Skeletal muscle satellite cell (primary cell): Measurements from ENCODE around the gene SNTA1. TPM values are rescaled to one million over a fixed set of nuclear protein-coding genes. Genes with fewer than 3 reads are reported as not detected.
"Not testable (repeated sequence)": the region's sequence is repeated elsewhere in the genome, so short reads cannot be mapped to it uniquely, and the experiment has no call there.

Experiments used
- H3K27me3 ChIP-seq: 2 replicates; pipeline ENCODE4 v1.7.0; 2013; ENCODE audit warnings: low read length; ENCODE audit not compliant: control insufficient read depth, insufficient read depth
- H3K36me3 ChIP-seq: 2 replicates; pipeline ENCODE4 v1.7.0; 2013; ENCODE audit warnings: mild to moderate bottlenecking, control low read depth, low read length; ENCODE audit not compliant: insufficient read depth
- H3K4me1 ChIP-seq: 2 replicates; pipeline ENCODE4 v1.7.0; 2013; ENCODE audit warnings: low read length; ENCODE audit not compliant: control insufficient read depth, insufficient read depth
- H3K4me2 ChIP-seq: 2 replicates; pipeline ENCODE4 v1.7.0; 2013; ENCODE audit warnings: mild to moderate bottlenecking, low read length
- H3K4me3 ChIP-seq: 2 replicates; pipeline ENCODE4 v1.7.0; 2013; ENCODE audit warnings: low read length
- H3K9ac ChIP-seq: 2 replicates; pipeline ENCODE4 v1.7.0; 2013; ENCODE audit warnings: mild to moderate bottlenecking, low read depth, low read length, moderate library complexity
- H3K9me3 ChIP-seq: replicated peaks from 2 replicates; pipeline ENCODE4 v1.7.0; 2013; ENCODE audit warnings: mild to moderate bottlenecking, control low read depth, low read length
- total RNA-seq: library from RNA; depleted of rRNA; stranded (reverse); fragments of >200 nt; gene quantifications from 2 replicates; pipeline ENCODE4 v1.2.3, GENCODE V29; 2012; rRNA removed

SNTA1 gene
- 8.1 and 13.1 TPM in 2 replicates for total RNA-seq

DNA sequence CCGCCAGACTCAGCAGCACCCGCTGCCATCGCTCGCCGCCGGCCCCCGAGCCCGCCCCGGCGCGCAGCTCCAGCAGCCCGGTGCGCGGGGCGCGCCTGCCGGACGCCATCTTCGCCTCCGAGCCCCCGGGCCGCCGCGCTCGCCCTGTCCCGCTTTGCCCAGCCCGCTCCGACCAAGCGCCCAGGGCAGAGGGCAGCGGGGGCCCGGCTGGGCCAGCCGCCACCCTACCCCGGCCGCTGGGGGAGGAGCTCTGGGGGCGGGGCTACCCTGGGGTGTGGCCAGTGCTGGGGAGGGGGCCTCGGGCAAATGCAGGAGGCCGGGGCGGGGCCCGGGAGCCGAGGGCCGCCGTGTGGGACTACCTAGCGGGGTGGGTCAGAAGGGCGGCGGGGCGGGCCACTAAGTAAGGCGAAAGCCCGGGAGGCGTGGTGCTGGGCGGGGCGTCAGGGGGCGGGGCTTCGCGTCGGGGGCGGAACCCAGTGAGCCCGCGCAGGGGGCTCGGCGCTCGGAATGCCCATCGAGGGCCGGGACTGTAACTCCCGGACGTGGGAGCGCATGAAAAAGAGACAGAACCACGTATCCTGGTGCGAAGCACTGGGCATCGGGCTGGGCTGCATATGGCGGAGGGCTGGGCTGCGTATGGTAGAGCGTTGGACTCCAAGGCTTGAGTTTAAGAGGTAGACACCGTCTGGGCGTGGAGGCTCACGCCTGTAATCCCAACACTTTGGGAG is at the start of gene SNTA1:
TSS of gene SNTA1 (minus strand) at position 252 of the 728 bp plus-strand sequence. CDS start at position 109, 143 bp downstream.
- H3K9me3 ChIP-seq, result no peaks in the 10 kb centered on the region
- peaks cover 6% of the 10 kb centered on the region for H3K27me3 ChIP-seq
- peaks cover 9% of the 10 kb centered on the region for H3K4me1 ChIP-seq
- H3K36me3 ChIP-seq, result no peaks in the 10 kb centered on the region
- H3K4me3 ChIP-seq, result peak within 1 kb of the TSS; percentile 93
- peak within 1 kb of the TSS; percentile 78 for H3K9ac ChIP-seq
- H3K4me2 ChIP-seq, result peak within 1 kb of the TSS; percentile 100

DNA sequence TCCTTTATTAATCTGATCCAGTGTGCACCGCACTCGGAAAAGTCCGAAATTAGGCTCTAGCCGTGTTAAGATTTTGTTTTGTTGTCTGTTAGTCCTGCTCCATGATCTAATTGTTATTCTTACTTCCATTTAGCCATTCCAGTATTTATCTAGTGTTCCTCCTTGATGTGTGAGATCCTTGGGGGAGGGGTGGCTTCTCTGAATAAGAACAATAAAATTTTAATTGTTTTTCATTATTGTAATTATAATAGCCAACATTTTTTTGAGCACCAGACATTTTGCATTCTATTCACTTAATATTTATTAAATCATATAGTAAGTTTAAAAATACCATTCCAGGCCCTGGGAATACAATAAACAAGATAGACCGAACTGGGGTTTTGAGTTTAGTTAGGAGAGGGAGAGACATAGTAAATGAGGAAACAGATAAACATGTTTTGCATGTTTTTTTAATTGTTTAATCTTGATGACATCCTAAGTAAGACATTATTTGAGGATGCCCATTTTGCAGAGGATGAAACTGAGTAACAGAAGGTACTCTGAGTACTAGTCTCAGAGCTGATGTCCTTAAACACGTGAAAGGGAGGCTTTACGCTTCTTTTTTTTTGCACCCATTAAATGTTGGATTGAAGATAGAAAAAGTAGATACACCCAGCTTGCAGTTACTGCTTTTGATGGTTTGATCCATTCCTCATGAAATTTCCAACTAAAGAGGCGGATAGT is 47.5 kb upstream of the SNTA1 start:
- Histone ChIP-seq H3K36me3 (no peaks in the 10 kb centered on the region), H3K4me2 (peak overlapping the region; percentile 93), H3K9ac (peak overlapping the region; percentile 91), H3K9me3 (no peaks in the 10 kb centered on the region), H3K4me1 (peaks cover 5% of the 10 kb centered on the region), H3K4me3 (peak overlapping the region; percentile 99), H3K27me3 (no peaks in the 10 kb centered on the region)

DNA sequence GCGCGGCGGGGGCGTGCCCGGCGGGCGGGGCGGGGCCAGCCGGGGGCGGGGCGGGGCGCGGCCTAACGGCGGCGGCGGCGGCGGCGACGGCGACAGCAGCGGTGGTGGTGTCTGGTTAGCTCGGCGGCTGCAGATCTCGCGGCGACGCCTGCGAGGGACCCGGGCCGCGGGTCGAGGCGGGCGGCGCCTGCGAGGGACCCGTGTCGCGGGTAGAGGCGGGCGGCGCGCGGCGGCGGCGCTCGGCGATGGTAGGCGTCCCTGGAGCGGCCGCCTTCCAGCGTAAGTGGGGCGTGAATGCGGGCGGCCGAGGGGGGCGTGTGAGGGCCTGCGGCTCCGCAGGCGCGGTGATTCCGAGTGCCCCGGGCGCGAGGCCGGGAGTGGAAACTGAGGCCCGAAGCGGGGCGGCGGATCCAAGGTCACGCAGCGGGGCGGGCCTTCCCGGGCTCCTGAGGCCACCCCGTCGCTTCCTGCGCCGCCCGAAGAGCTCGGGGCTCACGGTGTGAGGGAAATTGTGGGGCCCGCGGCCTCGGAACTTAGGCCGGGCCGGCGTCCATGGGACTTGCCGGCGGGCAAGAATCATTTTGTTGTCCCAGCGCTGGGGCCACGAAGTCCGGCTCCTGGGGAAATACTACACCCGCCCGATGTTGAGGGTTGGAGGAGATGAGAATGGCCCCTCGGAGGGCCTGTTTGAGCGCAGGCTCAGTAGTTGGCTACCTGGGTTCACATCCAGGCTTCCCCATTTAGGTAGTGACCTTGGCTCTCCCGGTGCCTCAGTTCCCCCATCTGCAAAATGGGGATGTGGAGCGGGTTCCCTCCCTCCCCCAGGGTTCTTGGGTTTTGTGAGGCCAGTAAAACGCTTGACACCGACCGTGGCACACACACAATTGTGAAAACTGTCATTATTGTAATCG is 46.7 kb upstream of the SNTA1 start, which contains the start of gene CBFA2T2:
TSS of gene CBFA2T2 (plus strand) at position 74 of the 911 bp plus-strand sequence. CDS start at position 246, 172 bp downstream.
- Histone ChIP-seq H3K9me3 (no peaks in the 10 kb centered on the region), H3K27me3 (no peaks in the 10 kb centered on the region), H3K4me1 (peaks cover 5% of the 10 kb centered on the region), H3K4me3 (peak within 1 kb of the TSS; percentile 99), H3K9ac (peak within 1 kb of the TSS; percentile 91), H3K36me3 (no peaks in the 10 kb centered on the region), H3K4me2 (peak within 1 kb of the TSS; percentile 95)

DNA sequence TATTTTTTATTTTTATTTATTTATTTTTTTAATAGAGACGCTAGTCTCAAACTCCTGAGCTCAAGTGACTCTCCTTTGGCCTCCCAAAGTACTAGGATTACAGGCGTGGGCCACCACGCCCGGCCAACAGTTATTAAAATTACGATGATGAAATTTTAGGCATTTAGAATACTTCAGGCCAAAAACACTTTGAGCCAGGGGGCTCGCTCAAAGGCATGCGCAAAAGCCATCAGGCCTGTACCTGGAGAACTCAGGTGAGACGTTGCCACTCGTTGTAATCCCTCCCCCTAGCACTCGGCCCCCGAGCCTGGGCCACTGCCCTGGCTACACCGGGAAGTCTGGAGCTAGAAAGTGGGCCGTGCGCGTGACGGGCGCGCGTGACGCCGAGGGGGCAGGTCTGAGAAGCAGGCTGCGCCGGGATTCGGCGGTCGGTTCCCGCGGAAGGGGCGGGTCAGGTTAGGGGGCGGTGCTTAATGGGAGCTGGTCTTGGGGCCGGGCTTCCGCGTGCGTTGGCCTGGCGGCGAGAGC is 46.0 kb upstream of the SNTA1 start:
- peak overlapping the region; percentile 84 for H3K9ac ChIP-seq
- H3K27me3 ChIP-seq, result no peaks in the 10 kb centered on the region
- H3K4me2 ChIP-seq, result peak overlapping the region; percentile 95
- no peaks in the 10 kb centered on the region for H3K36me3 ChIP-seq
- H3K4me1 ChIP-seq, result peaks cover 5% of the 10 kb centered on the region
- H3K4me3 ChIP-seq, result peak overlapping the region; percentile 85
- no peaks in the 10 kb centered on the region for H3K9me3 ChIP-seq

DNA sequence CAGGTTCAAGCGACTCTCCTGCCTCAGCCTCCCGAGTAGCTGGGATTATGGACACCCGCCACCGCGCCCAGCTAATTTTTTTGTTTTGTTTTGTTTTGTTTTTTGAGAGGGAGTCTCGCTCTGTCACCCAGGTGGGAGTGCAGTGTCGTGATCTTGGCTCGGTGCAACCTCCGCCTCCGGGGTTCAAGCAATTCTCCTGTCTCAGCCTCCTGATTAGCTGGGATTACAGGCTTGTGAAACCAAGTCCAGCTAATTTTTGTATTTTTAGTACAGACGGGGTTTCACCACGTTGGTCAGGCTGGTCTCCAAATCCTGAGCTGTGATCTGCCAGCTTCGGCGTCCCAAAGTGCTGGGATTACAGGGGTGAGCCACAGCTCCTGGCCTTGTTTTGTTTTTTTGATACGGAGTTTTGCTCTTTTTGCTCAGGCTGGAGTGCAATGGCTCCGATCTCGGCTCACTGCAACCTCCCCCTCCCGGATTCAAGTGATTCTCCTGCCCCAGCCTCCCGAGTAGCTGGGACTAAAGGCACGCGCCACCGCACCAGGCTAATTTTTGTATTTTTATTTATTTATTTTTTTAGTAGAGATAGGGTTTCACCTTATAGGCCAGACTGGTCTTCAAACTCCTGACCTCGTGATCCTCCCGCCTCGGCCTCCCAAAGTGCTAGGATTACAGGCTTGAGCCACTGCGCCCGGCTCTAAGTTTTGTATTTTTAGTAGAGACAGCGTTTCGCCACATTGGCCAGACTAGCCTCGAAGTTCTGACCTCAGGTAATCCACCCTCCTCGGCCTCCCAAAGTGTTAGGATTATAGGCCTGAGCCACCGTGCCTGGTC is 45.3 kb upstream of the SNTA1 start:
- Histone ChIP-seq H3K4me2 (peak overlapping the region; percentile 95), H3K9ac (peak overlapping the region; percentile 84), H3K4me3 (peak overlapping the region; percentile 85)
- H3K27me3 ChIP-seq, H3K9me3 ChIP-seq, H3K4me1 ChIP-seq, H3K36me3 ChIP-seq: not testable (repeated sequence)

DNA sequence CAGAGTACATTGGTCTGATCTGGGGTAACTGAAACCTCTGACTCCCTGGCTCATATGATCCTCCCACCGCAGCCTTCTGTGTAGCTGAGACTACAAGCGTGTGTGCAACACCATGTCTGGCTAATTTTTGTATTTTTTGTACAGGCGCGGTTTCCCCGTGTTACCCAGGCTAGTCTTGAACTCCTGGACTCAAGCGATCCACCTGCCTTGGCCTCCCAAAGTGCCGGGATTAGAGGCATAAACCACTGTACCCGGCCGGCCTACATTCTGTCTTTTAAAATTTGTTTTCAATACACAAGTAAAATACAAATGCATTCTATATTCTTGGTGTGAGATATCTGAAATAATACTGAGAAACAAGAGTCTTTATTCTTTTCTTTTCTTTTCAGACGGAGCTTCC is 44.6 kb upstream of the SNTA1 start:
- H3K36me3 ChIP-seq, result no peaks in the 10 kb centered on the region
- H3K27me3 ChIP-seq, result no peaks in the 10 kb centered on the region

DNA sequence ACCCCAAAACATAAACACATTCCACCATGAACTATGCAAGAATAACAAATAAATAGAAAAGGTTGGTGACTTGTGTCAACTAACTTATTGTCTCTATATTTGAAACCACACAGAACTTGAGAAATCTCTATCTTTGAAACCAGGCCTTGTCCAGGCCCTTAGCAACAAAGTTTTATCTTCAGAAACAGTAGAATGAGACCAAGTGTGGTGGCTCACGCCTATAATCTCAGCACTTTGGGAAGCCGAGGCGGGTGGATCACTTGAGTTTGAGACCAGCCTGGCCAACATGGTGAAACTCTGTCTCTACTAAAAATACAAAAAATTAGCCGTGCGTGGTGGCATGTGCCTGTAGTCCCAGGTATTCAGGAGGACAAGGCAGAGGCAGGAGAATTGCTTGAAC is 39.6 kb upstream of the SNTA1 start:
- not testable (repeated sequence) for H3K4me3 ChIP-seq, H3K27me3 ChIP-seq, H3K9ac ChIP-seq, H3K9me3 ChIP-seq, H3K4me2 ChIP-seq, H3K4me1 ChIP-seq, H3K36me3 ChIP-seq

More for the DNA sequence above, 44.6 kb upstream of the SNTA1 start:
- Histone ChIP-seq H3K9me3 (no peaks in the 10 kb centered on the region), H3K4me3 (no peak overlapping the region), H3K4me1 (peaks cover 5% of the 10 kb centered on the region), H3K4me2 (no peak overlapping the region), H3K9ac (no peak overlapping the region)

DNA sequence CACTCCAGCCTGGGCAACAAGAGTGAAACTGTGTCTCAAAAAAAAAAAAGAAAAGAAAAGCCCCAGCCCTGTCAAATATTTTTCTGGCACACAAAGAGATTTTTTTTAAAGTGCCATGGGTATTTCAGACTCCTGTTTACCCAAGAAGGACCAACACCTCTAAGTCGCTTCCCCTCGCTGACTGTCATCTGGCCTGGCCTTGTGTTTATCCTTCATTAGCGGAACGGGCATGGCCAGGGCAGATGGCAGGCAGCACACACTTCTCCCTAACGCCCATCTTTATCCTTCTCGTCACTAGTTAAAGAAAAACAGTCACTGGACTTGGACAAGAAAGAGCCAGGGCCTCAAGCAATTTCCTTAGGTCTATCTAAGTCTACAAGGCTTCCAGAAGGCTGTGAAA is 39.0 kb upstream of the SNTA1 start:
- Histone ChIP-seq H3K9ac (no peak overlapping the region), H3K36me3 (no peaks in the 10 kb centered on the region), H3K27me3 (peaks cover 8% of the 10 kb centered on the region), H3K9me3 (no peaks in the 10 kb centered on the region), H3K4me2 (no peak overlapping the region), H3K4me3 (no peak overlapping the region), H3K4me1 (no peaks in the 10 kb centered on the region)

DNA sequence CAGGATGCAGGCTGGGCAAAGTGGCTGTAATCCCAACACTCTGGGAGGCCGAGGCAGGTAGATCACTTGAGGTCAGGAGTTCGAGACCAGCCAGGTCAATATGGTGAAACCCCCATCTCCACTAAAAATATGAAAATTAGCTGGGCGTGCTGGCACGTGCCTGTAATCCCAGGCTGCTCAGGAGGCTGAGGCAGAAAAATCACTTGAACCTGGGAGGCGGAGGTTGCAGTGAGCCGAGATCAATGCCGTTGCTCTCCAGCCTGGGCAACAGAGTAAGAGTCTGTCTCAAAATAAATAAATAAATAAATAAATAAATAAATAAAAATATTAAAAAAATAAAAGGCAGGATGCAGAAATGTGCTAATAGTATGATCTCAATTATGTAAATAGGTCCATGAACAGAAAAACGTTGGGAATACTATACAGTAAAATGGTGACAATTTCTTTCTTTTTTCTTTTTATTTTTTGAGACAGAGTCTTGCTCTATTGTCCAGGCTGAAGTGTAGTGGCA is 37.9 kb upstream of the SNTA1 start:
- Histone ChIP-seq H3K9me3 (no peaks in the 10 kb centered on the region), H3K4me1 (no peaks in the 10 kb centered on the region), H3K4me3 (no peak overlapping the region), H3K27me3 (peaks cover 8% of the 10 kb centered on the region), H3K4me2 (no peak overlapping the region), H3K9ac (no peak overlapping the region), H3K36me3 (no peaks in the 10 kb centered on the region)

DNA sequence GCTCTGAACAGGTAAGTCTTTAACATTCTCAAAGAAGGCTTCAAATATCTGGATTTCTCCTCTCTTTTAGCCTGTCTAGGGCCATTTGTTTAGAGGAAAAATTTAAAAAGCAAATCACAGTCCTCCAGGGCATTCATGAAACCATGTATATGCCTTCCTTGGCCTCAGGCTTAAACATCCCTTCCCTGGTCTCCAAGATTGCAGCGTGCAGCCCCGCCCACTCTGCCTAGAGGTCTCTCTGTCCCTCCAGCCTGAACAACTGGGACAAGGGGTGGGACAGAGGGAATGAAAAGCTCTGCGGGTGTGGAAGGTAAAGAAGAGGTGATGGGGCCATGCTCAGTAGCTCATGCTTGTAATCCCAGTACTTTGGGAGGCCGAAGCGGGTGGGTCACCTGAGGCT is 36.5 kb upstream of the SNTA1 start:
- Histone ChIP-seq H3K4me2 (no peak overlapping the region), H3K9ac (no peak overlapping the region), H3K4me1 (no peaks in the 10 kb centered on the region), H3K4me3 (no peak overlapping the region), H3K9me3 (no peaks in the 10 kb centered on the region), H3K36me3 (no peaks in the 10 kb centered on the region), H3K27me3 (peaks cover 20% of the 10 kb centered on the region)
